ENCODE results near the gene TMEM38B. TPM values are rescaled to one million over a fixed set of nuclear protein-coding genes. Genes with fewer than 3 reads are reported as not detected.

The TMEM38B gene, protein sequence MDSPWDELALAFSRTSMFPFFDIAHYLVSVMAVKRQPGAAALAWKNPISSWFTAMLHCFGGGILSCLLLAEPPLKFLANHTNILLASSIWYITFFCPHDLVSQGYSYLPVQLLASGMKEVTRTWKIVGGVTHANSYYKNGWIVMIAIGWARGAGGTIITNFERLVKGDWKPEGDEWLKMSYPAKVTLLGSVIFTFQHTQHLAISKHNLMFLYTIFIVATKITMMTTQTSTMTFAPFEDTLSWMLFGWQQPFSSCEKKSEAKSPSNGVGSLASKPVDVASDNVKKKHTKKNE
- 19.3 and 23.1 TPM in 2 replicates for total RNA-seq (2014; rRNA removed)
- 4.2 TPM for polyA plus RNA-seq (2012)

DNA sequence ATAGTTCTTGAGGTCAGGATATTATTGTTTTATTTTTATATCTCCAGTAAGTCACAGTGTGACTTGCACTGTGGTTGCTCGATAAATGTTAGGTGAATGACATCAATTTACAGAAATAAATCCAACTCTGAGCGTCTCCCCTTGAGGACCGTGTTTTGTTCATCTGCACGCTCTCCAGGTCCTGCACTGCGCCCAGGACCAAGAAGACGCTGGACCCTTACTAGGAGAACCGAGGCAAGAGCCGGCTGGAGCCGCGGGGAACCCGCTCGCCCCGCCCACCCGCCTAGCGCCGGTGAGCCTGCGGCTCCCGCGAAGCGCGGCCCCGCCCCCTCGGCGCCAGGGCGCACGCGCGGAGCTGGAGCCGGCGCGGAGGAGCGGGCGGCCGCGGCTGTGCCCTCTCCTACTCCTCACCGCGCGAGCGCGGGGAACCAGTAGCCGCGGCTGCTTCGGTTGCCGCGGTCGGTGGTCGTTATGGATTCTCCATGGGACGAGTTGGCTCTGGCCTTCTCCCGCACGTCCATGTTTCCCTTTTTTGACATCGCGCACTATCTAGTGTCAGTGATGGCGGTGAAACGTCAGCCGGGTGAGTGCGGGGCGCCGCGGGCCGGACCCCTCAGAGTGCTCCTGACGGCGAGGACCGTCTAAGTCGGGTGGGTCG lies at the start of gene TMEM38B:
Gene TMEM38B (plus strand): TSS at position 352 of the 658 bp plus-strand sequence. CDS start 120 bp downstream, at position 472.
- DNase-seq (ENCODE audit: low read depth): peak; percentile 56

GRCh38 chr9:105646879-105647594 lies 47.3 kb upstream of the TMEM38B start:
- DNase-seq (ENCODE audit: low read depth): no peak

DNA sequence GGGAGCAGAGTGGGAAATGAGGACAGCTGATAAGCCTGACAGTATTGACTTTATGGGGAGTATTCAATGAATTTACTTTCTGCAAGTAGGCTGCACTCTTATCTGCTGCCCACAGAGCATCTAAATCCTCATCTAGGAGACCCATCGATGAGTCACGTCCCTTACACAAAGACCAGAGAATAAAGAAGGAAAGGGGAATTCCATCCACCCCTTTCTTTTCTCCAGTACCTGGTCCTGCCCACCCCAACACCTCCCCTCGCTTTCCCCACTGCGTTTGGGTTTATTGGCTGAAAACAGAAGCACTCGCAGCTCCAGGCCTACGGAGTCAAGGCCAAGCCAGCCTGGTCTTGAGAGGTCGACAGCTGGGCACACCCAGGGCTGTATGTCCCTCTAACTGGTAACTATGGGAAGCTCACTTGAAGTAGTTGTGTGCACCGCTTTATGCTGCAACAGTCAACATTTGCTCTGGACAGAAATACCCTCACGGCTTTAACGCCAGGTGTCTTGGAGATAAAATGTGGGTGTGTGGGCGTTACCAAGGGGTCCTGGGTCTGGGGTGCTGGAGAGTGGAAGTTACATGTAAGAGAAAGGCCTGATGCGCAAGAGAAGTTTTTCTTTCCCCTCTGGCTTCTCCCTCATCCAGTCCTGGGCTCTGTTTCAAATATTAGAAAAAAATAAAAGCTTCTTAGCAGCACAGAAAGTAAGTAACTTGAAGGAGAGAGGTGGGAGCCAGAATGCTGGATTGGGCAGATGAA lies 46.6 kb upstream of the TMEM38B start:
- no peak for DNase-seq (ENCODE audit: low read depth)

DNA sequence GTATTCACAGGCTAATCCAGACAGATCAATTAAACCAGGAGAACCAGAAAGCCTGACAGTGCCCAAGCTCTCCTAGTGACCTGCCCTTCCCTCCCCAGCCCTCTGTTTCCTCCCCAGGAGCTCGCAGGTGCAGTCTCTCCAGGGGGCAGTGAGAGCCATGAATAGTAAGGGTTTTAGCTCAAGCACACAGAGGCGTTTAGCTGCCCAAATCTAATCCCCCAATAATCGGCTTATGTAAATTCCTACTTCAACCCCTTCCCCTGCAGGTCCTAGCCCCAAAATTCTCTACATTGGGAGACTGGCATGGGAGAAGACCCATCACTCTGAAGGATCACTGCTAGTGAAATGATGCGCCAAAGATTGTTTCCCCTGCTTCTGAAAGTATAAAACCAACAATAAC lies 42.5 kb upstream of the TMEM38B start:
- DNase-seq (ENCODE audit: low read depth): no peak

DNA sequence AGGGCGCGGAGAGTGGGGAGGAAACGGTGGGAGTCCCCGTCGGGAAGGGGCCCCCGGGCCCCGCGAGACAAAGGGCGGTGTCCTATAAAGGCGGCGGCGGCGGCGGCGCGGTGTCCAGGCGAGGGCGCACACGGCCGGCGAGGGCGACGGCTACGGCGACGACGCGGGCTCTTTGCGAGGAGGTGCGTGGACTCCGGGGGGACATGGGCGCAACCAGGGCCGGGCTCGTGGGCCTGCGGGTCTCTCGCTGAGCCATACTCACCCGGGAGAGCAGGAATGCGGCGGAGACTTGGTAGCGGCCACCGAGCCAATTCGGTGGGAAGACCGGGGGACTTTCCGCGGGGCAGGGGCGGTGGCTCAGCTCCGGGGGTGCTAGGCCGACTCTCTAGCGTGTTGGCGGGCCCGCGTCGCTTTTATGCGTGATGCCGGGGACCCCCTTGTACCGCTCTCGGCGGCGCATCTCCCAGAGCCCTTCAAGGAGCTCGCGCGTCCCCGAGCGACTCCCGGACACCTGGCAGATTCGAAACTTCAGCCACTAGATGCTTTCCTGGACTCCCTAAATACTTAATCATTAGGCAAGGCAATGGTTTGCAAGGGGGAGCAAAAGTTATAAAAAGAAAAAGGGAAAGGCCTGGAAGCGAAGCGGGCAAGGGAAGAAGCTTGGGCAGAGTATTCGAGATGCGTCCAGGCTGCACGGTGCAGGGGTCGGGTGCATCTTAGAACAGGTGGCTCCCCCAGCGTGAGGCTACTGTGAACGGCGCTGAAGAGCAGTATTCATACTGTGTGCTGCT lies 38.0 kb upstream of the TMEM38B start:
- no peak for DNase-seq (ENCODE audit: low read depth)

GRCh38 chr9:105658351-105658750 lies 36.0 kb upstream of the TMEM38B start:
- no peak for DNase-seq (ENCODE audit: low read depth)

DNA sequence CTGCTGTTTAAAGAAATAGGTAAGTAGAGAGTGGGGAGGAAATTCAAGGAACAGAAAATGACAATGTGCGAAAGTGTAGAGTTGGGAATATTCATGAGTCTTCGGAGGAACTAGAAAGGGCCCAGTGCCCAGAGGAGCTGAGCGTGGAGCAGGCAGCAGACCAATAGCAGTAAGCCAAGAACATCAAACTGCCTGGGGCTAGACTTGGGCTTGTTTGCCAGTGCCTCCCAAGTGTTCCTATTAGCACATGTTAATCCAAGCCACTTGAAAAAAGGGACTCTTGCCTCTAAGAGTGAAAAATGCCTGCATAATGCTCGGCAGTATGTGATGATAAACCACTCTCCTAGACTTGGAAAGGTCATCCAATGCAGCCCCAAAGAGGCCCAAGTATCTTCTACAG lies 33.3 kb upstream of the TMEM38B start:
- DNase-seq (ENCODE audit: low read depth): no peak

GRCh38 chr9:105662184-105663104 lies 31.9 kb upstream of the TMEM38B start, which contains the start of gene TAL2:
TSS of gene TAL2 (plus strand) at chr9:105662457. CDS start at chr9:105662497, 40 bp downstream.
- no peak for DNase-seq (ENCODE audit: low read depth)

DNA sequence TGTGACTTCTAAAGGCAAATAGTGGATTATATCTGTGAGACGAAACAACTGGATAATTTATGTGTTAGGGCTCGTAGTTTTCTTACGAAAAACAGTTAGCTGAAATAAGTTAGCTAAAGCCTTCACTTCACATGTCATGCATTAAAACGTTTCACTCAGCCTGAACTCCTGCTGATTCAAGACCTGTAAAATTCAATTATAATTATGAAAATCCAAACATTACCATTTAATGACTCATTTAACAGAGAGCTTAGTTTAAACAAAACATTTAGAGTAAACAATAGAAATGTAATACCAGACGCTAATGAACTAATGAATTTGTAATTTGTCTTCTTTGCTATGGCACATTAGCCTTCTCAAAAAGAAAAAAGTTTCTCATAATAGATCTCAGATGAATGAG lies 30.4 kb upstream of the TMEM38B start:
- DNase-seq (ENCODE audit: low read depth): no peak

DNA sequence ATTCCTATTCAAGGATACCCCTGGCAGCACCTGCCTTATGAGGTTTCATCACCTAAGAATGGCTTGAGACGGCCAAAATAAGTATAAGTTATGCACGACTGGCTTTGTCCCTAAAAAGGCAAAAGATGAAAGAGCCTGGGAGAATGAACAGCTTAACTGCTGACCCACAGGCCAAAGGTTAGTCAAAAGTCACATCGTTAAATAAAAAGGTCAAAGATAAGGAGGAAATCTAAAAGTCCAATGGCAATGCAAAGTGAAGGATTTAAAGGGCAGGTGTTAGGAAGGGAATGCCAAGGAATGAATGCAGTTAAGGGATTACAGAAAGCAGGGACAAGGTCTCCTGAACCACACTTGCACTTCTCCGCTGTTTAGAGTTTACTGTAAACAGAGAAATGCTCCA lies 26.5 kb upstream of the TMEM38B start:
- no peak for DNase-seq (ENCODE audit: low read depth)

DNA sequence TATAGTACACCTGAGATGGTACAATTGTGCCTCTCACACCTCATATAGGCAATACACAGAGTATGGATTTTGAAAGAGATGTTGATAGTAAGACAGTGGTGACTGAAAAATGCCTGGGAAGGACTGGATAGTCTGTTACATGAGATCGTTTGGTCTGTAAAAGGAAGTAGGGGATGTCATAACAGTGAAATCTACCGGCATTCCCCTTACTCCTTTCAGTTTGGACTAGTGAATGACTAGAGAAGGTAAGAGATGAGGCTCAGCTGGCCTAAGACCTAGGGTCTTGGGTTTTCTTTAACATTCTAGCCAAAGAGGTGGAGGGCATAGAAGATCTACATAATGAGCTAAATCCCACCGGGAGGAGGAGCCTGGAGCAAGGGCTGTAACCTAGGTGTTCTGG lies 24.0 kb upstream of the TMEM38B start:
- no peak for DNase-seq (ENCODE audit: low read depth)

DNA sequence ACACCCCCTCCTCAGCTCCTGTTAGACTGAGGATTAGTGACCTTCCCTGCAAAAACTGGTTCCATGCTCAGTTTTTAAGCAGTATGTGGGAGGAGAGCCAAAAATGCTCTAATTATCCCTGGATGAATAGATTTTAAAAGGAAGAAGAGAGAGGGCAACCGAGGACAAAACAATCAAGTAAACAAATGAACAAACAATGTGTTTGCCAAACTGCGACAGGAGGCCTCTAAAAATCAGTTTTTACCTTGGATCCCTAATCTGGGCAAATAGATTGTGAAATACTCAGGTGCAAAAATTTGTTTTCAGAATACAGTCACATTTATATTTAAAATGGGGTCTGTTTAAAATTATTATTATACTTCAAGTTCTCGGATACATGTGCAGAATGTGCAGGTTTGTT lies 23.6 kb upstream of the TMEM38B start:
- no peak for DNase-seq (ENCODE audit: low read depth)

DNA sequence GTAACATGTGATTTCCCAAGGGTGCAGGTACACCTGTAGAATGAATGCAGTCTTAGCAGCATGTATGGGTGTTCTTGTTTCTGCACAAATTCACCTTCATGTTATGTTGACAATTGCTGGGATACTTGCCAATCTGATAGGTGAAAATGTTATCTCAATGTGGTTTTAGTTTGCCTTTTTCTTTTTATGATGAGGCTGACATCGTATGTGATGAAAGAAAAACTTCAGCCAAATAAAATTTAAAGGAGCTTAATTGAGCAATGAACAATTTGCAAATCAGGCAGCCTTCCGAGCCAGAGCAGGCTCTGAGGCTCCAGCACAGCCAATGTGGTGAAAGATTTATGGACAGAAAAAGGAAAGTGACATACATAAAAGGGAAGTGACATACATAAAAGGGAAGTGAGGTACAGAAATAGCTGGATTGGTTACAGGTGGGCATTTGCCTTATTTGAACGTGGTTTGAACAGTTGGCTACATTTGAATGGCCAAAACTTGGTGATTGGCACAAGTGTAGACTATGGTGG lies 21.6 kb upstream of the TMEM38B start:
- DNase-seq (ENCODE audit: low read depth): no peak

DNA sequence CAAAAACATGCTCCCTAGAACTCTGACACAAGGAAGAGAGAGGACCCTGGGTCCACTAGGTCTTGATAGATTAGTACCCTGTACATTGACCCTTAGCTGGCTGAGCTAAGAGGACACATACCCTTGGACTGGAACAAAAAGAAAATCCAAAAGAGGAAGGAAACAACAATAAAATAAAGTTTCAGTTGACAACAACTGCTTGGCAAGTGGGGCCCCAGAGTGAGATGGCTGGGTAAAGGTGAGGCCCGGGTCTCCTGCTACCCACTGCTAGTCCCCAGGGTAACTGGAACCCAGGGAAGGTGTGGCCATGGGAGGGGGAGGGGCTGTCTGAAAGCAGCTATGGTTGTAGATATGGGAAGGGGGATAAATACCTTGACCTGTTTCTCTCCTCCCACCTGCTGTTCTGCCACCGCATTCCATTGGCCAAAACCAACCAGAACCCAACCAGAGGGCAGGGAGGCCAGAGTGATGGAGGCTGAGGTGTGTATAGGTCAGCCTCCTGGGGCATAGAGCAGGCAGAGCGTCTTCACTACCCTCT lies 20.4 kb upstream of the TMEM38B start:
- DNase-seq (ENCODE audit: low read depth): no peak

- DNase-seq (ENCODE audit: low read depth): no peak
These were observed 17.9 kb upstream of the TMEM38B start for GRCh38 chr9:105676351-105676923.

GRCh38 chr9:105678163-105678562 lies 16.2 kb upstream of the TMEM38B start:
- DNase-seq (ENCODE audit: low read depth): no peak

GRCh38 chr9:105678781-105679180 lies 15.6 kb upstream of the TMEM38B start:
- DNase-seq (ENCODE audit: low read depth): no peak

DNA sequence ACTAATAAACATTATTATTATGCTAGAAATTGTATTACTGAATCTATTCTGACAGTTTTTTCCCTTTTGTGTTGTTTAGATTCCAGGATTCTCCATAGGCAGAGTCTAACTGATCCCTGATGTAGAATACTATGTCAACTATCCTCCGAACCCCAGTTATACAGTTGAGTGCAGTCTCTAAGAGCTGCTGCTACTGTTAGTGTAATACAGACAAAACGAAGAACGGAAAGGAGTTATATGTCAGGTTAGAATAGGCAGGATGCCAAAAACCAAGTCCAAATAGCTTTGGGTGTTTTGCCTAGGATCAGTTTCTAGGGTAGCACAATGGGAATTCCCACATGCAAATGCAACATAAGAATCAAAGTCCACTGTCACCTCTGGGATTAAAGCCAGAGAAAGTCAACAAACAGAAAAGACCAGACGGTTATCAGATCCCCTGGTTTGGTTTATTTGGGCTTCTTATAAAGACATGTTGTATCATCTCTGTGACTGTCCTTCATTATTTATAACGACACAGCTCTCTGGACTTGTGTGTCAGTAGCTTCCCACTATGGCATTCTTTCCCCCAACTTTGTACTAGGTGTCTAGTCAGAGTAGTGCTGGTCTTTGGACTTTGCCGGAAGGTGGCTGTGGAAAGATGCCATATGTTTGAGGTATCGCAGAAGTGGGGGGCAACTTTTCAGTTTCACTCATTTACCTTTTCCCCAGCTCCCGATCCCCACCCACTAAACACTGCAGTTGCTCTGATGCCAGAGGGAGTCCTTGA lies 14.9 kb upstream of the TMEM38B start:
- DNase-seq (ENCODE audit: low read depth): no peak

All from LHCN-M2 (cell line).